PC-9 (cell line): ENCODE data around the gene DNAJC7.

ENCODE experiments used
- EZH2 ChIP-seq: fragments of 200-600 bp; sonication (generic); IDR thresholded peaks from 2 replicates; pipeline ENCODE4 v1.8.0; 2017; ENCODE audit warnings: antibody characterized with exemption, low read depth
- TF ChIP-seq, protein P1 (sequence below): fragments of 200-600 bp; sonication (generic); conservative IDR thresholded peaks from 2 replicates; pipeline ENCODE4 v1.6.1; 2017; ENCODE audit warnings: mixed run types, antibody characterized with exemption, mild to moderate bottlenecking, moderate library complexity

DNA sequence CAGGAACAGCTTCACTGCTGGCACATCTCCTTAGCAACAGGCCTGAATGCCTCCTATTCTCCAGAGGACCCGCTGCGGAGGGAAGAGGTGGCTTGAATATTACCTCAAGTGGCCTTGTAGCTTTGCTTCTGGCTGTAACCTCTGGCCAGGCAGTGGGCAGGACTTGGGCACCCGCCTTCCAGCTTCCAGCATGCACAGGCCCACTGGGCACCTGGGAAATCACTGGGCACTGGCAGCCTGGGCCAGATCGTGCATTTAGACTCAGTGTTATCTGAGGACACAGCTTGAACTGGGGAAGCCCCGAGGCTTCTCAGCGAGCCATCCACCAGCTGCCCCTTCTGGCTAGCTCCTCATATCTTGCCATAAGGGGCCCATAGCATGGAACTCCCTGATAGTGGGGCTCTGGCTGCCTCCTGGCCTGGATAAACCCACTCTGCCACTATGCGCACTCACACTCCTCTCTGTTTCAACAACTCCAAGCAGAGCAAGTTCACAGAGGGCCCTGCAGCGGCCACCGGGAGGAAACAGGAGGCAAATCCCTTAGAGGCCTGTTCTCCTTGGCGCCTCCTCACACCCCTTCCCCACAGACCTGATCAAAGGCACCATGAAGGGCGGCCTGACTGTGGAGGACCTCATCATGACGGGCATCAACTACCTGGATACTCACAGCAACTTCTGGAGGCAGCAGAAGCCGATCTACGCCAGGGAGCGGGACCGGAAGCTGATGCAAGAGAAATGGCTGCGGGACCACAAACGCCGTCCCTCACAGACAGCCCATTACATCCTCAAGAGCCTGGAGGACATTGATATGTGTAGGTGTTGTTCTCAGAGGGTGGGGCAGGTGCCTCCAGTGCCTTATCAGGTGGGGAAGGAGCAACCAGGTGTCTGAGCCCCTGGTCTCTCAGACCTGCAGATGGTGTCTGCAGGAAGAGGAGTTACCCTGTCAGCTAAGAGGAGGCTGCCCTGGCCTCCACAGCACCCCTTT lies 79.0 kb downstream of the DNAJC7 start:
- TF ChIP-seq EZH2: no peak
- TF ChIP-seq, protein P1, sequence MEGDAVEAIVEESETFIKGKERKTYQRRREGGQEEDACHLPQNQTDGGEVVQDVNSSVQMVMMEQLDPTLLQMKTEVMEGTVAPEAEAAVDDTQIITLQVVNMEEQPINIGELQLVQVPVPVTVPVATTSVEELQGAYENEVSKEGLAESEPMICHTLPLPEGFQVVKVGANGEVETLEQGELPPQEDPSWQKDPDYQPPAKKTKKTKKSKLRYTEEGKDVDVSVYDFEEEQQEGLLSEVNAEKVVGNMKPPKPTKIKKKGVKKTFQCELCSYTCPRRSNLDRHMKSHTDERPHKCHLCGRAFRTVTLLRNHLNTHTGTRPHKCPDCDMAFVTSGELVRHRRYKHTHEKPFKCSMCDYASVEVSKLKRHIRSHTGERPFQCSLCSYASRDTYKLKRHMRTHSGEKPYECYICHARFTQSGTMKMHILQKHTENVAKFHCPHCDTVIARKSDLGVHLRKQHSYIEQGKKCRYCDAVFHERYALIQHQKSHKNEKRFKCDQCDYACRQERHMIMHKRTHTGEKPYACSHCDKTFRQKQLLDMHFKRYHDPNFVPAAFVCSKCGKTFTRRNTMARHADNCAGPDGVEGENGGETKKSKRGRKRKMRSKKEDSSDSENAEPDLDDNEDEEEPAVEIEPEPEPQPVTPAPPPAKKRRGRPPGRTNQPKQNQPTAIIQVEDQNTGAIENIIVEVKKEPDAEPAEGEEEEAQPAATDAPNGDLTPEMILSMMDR: no peak
